GM12878 (cell line): ENCODE data around the gene MACROD2.

Experiments
- ASH2L ChIP-seq: fragments of 300-600, 200-600 bp; sonication (generic); IDR thresholded peaks from 2 replicates; pipeline ENCODE4 v1.6.1; 2017; ENCODE audit warnings: low read depth, mild to moderate bottlenecking, borderline replicate concordance
- CEBPB ChIP-seq, 2 experiments: fragments of 150-350 bp in 1 of 2; IDR thresholded peaks; 2 replicates each; pipeline ENCODE4 v1.6.1; 2012 to 2014; ENCODE audit warnings: low read depth in 2 of 2, low read length in 2 of 2, borderline replicate concordance in 1 of 2, inconsistent platforms in 1 of 2
- CREB1 ChIP-seq: IDR thresholded peaks from 2 replicates; pipeline ENCODE4 v1.6.1; 2012; ENCODE audit warnings: low read depth, mild to moderate bottlenecking, inconsistent platforms
- CTCF ChIP-seq, 3 experiments: IDR thresholded peaks in 2 of 3; conservative IDR thresholded peaks in 1 of 3; 2 replicates each; pipeline ENCODE4 v1.5.1; 2011; ENCODE audit warnings: low read depth in 3 of 3, low read length in 3 of 3, mild to moderate bottlenecking in 3 of 3, control low read depth in 2 of 3, moderate library complexity in 2 of 3, inconsistent platforms in 1 of 3, mixed read lengths in 1 of 3; ENCODE audit not compliant: control insufficient read depth in 2 of 3, insufficient read depth in 1 of 3; ENCODE audit errors: extremely low read depth in 1 of 3
- RFX5 ChIP-seq: IDR thresholded peaks from 2 replicates; pipeline ENCODE4 v1.6.1; 2011; ENCODE audit warnings: low read depth, low read length, improper control_type of control experiment
- ZSCAN29 ChIP-seq: fragments of 450-650 bp; IDR thresholded peaks from 2 replicates; pipeline ENCODE4 v1.6.1; 2017; ENCODE audit warnings: mild to moderate bottlenecking, moderate library complexity
- TF ChIP-seq, protein P1 (sequence below): IDR thresholded peaks from 2 replicates; pipeline ENCODE4 v1.6.1; 2012; ENCODE audit warnings: mild to moderate bottlenecking, low read depth, low read length
- TF ChIP-seq, protein P2 (sequence below): fragments of 150-350 bp; IDR thresholded peaks from 2 replicates; pipeline ENCODE4 v1.6.1; 2016; ENCODE audit warnings: low read depth, low read length
- TF ChIP-seq, protein P3 (sequence below): IDR thresholded peaks from 2 replicates; pipeline ENCODE4 v1.6.1; 2012; ENCODE audit warnings: low read depth, low read length, improper control_type of control experiment

DNA sequence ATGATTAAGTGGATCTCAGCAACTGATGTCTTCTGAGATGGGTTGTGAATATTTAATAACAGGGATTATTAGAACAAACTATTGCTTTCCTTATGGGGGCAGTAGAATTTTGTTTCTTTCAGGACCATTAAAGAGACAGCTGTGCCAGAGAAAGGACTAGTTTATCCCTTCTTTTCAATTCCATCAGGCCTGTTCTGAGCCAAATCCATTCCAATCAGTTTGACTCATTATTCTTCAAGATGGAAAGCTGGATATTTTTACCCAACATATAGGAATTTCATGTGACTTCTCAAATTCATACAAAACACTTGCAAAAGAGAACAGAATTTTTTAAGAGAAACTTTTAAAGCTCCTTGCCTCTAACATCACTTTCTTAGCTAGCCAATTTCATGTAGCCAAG, 1064.1 kb downstream of the MACROD2 start:
- TF ChIP-seq RFX5 (no peak), CTCF (IDR thresholded peaks at IDR 0.05 in 2 of 3, conservative IDR thresholded peaks at IDR 0.05 in 1 of 3; ENCODE audit: control insufficient read depth in 2 of 3, extremely low read depth in 1 of 3, insufficient read depth in 1 of 3, low read depth in 3 of 3, low read length in 3 of 3) (no peak), CREB1 (no peak), CEBPB (IDR thresholded peaks at IDR 0.05; ENCODE audit: borderline replicate concordance in 1 of 2, low read depth in 2 of 2, low read length in 2 of 2) (no peak), ASH2L (no peak), ZSCAN29 (no peak)
- TF ChIP-seq, protein P1, sequence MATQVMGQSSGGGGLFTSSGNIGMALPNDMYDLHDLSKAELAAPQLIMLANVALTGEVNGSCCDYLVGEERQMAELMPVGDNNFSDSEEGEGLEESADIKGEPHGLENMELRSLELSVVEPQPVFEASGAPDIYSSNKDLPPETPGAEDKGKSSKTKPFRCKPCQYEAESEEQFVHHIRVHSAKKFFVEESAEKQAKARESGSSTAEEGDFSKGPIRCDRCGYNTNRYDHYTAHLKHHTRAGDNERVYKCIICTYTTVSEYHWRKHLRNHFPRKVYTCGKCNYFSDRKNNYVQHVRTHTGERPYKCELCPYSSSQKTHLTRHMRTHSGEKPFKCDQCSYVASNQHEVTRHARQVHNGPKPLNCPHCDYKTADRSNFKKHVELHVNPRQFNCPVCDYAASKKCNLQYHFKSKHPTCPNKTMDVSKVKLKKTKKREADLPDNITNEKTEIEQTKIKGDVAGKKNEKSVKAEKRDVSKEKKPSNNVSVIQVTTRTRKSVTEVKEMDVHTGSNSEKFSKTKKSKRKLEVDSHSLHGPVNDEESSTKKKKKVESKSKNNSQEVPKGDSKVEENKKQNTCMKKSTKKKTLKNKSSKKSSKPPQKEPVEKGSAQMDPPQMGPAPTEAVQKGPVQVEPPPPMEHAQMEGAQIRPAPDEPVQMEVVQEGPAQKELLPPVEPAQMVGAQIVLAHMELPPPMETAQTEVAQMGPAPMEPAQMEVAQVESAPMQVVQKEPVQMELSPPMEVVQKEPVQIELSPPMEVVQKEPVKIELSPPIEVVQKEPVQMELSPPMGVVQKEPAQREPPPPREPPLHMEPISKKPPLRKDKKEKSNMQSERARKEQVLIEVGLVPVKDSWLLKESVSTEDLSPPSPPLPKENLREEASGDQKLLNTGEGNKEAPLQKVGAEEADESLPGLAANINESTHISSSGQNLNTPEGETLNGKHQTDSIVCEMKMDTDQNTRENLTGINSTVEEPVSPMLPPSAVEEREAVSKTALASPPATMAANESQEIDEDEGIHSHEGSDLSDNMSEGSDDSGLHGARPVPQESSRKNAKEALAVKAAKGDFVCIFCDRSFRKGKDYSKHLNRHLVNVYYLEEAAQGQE, result no peak
- TF ChIP-seq, protein P2, sequence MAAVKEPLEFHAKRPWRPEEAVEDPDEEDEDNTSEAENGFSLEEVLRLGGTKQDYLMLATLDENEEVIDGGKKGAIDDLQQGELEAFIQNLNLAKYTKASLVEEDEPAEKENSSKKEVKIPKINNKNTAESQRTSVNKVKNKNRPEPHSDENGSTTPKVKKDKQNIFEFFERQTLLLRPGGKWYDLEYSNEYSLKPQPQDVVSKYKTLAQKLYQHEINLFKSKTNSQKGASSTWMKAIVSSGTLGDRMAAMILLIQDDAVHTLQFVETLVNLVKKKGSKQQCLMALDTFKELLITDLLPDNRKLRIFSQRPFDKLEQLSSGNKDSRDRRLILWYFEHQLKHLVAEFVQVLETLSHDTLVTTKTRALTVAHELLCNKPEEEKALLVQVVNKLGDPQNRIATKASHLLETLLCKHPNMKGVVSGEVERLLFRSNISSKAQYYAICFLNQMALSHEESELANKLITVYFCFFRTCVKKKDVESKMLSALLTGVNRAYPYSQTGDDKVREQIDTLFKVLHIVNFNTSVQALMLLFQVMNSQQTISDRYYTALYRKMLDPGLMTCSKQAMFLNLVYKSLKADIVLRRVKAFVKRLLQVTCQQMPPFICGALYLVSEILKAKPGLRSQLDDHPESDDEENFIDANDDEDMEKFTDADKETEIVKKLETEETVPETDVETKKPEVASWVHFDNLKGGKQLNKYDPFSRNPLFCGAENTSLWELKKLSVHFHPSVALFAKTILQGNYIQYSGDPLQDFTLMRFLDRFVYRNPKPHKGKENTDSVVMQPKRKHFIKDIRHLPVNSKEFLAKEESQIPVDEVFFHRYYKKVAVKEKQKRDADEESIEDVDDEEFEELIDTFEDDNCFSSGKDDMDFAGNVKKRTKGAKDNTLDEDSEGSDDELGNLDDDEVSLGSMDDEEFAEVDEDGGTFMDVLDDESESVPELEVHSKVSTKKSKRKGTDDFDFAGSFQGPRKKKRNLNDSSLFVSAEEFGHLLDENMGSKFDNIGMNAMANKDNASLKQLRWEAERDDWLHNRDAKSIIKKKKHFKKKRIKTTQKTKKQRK, result no peak
- TF ChIP-seq, protein P3, sequence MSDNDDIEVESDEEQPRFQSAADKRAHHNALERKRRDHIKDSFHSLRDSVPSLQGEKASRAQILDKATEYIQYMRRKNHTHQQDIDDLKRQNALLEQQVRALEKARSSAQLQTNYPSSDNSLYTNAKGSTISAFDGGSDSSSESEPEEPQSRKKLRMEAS, result no peak
